HepG2 (cell line): ENCODE measurements around the gene PDCD5. TPM values are rescaled to one million over a fixed set of nuclear protein-coding genes. Genes with fewer than 3 reads are reported as not detected.

Experiments
- ATAC-seq: fragments of 200-7000 bp; cut with Tn5 transposase; 3 replicates; pipeline ENCODE4 v1.9.1; 2020; ENCODE audit warnings: mild to moderate bottlenecking, moderate library complexity
- BruUV-seq: library from RNA; stranded (reverse); fragments of 400-500 nt; replicated peaks from 2 replicates; lab custom pipeline; 2021; lab: Mats Ljungman, UMichigan
- CTCF ChIA-PET: fragments of 300-600 bp; formaldehyde crosslinking; extraction: SDS; loops from one replicate; lab custom pipeline; 2021; ENCODE audit warnings: low total read pairs, inconsistent platforms, low intra/inter-chr PET ratio; lab: Yijun Ruan, JAX
- POLR2A ChIA-PET: fragments of 350-600 bp; sonication (Branson Sonifier 250); formaldehyde crosslinking; loops from one replicate; lab custom pipeline; 2020; ENCODE audit warnings: antibody characterized with exemption, inconsistent platforms; lab: Yijun Ruan, JAX
- DNase-seq: peaks from one replicate; pipeline ENCODE4 v3.0.0-alpha.2; 2015; ENCODE audit warnings: low spot score
- FAIRE-seq: peaks from 3 replicates; lab custom pipeline; 2011; peaks lifted over from hg19 to GRCh38; lab: Jason Lieb, UNC
- H2AFZ ChIP-seq: one replicate; pipeline ENCODE4 v1.6.1; 2011; ENCODE audit warnings: low read length, inconsistent platforms
- H3K27ac ChIP-seq: fragments of 300-600 bp; 3 replicates; pipeline ENCODE4 v1.8.0; 2011; ENCODE audit warnings: mixed run types, mild to moderate bottlenecking, mixed read lengths, low read length, inconsistent platforms; ENCODE audit not compliant: insufficient read depth; ENCODE audit errors: extremely low read length
- H3K27me3 ChIP-seq, 2 experiments: fragments of 200-600 bp in 1 of 2; 2 replicates in 1 of 2; 3 replicates in 1 of 2; pipeline versions ENCODE4 v1.6.0 to v1.8.0; 2011; ENCODE audit warnings: low read length in 2 of 2, mild to moderate bottlenecking in 2 of 2, moderate library complexity in 2 of 2, inconsistent platforms in 1 of 2; ENCODE audit not compliant: insufficient read depth in 2 of 2, control insufficient read depth in 1 of 2
- H3K36me3 ChIP-seq, 2 experiments: fragments of 200-600 bp in 1 of 2; replicated peaks in 1 of 2; 2 replicates in 1 of 2; 3 replicates in 1 of 2; pipeline versions ENCODE4 v1.5.1 to v1.8.0; 2011; ENCODE audit warnings: low read length in 2 of 2, inconsistent platforms in 1 of 2; ENCODE audit not compliant: insufficient read depth in 2 of 2, control insufficient read depth in 1 of 2
- H3K4me1 ChIP-seq: 2 replicates; pipeline ENCODE4 v1.5.1; 2012; ENCODE audit warnings: low read length, inconsistent platforms; ENCODE audit not compliant: insufficient read depth
- H3K4me2 ChIP-seq: 2 replicates; pipeline ENCODE4 v1.6.0; 2011; ENCODE audit warnings: low read depth, low read length, inconsistent platforms
- H3K4me3 ChIP-seq, 3 experiments: fragments of 200-600 bp in 1 of 3; sonication (generic), shearing (Covaris generic) in 1 of 3; replicated peaks in 1 of 3; 2 replicates each; pipeline ENCODE4 v1.5.1; 2011 to 2016; ENCODE audit warnings: low read length in 3 of 3, inconsistent platforms in 2 of 3, low read depth in 2 of 3, mild to moderate bottlenecking in 2 of 3, control low read depth in 1 of 3, mixed read lengths in 1 of 3; ENCODE audit not compliant: insufficient read depth in 1 of 3
- H3K79me2 ChIP-seq: one replicate; pipeline ENCODE4 v1.6.1; 2011; ENCODE audit warnings: low read length, inconsistent platforms; ENCODE audit not compliant: insufficient read depth
- H3K9ac ChIP-seq: 2 replicates; pipeline ENCODE4 v1.6.0; 2011; ENCODE audit warnings: mild to moderate bottlenecking, low read depth, low read length, inconsistent platforms; ENCODE audit not compliant: insufficient read depth
- H3K9me3 ChIP-seq: 2 replicates; pipeline ENCODE4 v1.5.1; 2012; ENCODE audit warnings: mild to moderate bottlenecking, low read length
- H4K20me1 ChIP-seq: 2 replicates; pipeline ENCODE4 v1.6.0; 2011; ENCODE audit warnings: inconsistent platforms, mild to moderate bottlenecking, low read length, moderate library complexity; ENCODE audit not compliant: insufficient read depth
- FOXP4 ChIP-seq: sonication (generic); formaldehyde crosslinking; IDR thresholded peaks from 2 replicates; pipeline ENCODE4 v1.4.0; 2020; ENCODE audit warnings: missing genetic modification reagents
- POLR2AphosphoS5 ChIP-seq: IDR thresholded peaks from 2 replicates; pipeline ENCODE4 v1.6.1; 2012; ENCODE audit warnings: low read depth, low read length
- SP1 ChIP-seq, 2 experiments: fragments of 450-650 bp in 1 of 2; sonication (generic) in 1 of 2; formaldehyde crosslinking in 1 of 2; IDR thresholded peaks; 2 replicates each; pipeline versions ENCODE4 v1.4.0 to v1.6.1; 2016 to 2020; ENCODE audit warnings: missing genetic modification reagents in 1 of 2
- ZNF318 ChIP-seq: sonication (generic); formaldehyde crosslinking; IDR thresholded peaks from 2 replicates; pipeline ENCODE4 v1.4.0; 2020; ENCODE audit warnings: mild to moderate bottlenecking, missing genetic modification reagents
- ZNF350 ChIP-seq: sonication (generic); formaldehyde crosslinking; IDR thresholded peaks from 2 replicates; pipeline ENCODE4 v1.4.0; 2020; ENCODE audit warnings: mild to moderate bottlenecking, low read depth, missing genetic modification reagents, borderline replicate concordance
- ZNF383 ChIP-seq: sonication (generic); formaldehyde crosslinking; IDR thresholded peaks from 2 replicates; pipeline ENCODE4 v1.4.0; 2020; ENCODE audit warnings: missing genetic modification reagents, mild to moderate bottlenecking, borderline replicate concordance
- WGBS: methylation state at CpG from one replicate; pipeline ENCODE4 v1.1.6; 2017; ENCODE audit warnings: low lambda C conversion rate; 5-methylcytosine and 5-hydroxymethylcytosine counted together
- in situ Hi-C: cut with HindIII; loops from 2 replicates; pipeline ENCODE4 v1.10.0; 2017; ENCODE audit warnings: low pct_unique_long_range_greater_than_20kb; ENCODE audit not compliant: extremely low pct_ligation_motif_present
- intact Hi-C: fragments of 100-400 bp; cut with micrococcal nuclease; formaldehyde crosslinking; loops from one replicate; pipeline ENCODE4 v1.10.0; 2022; ENCODE audit not compliant: unreplicated experiment
- polyA plus RNA-seq, 8 experiments: library from polyadenylated mRNA; depleted of rRNA in 3 of 8; stranded (reverse) in 7 of 8; unstranded in 1 of 8; fragments of >200 nt; fragmentation: Illumina TruSeq in 4 of 8; extraction: Trizol in 4 of 8; gene quantifications; 2 replicates each; pipeline versions ENCODE4 v1.2.1 to v1.2.3, GENCODE V29; 2011 to 2016; ENCODE audit warnings: low read depth in 4 of 8, missing spikeins in 1 of 8, mixed read lengths in 1 of 8; ENCODE audit not compliant: insufficient read depth in 1 of 8
- total RNA-seq, 5 experiments: library from RNA; depleted of rRNA; stranded (reverse); fragments of >200 nt; fragmentation: Illumina TruSeq; extraction: Trizol; gene quantifications; 2 replicates each; pipeline ENCODE4 v1.2.3, GENCODE V29; 2016; ENCODE audit warnings: low read depth in 1 of 5

Gene PDCD5
- total and polyA plus RNA-seq, 2 of the 13 experiments (the other 11 are each of a cell fraction or from before 2014, with no cell fraction given), result 56.3 to 332 TPM

- TF ChIP-seq ZNF318 (CRISPR knock-in tag) (no peak), ZNF383 (CRISPR knock-in tag) (no peak), SP1 (IDR thresholded peaks at IDR 0.05) (no peak), SP1 (CRISPR knock-in tag; IDR thresholded peaks at IDR 0.05) (no peak), POLR2AphosphoS5 (no peak), ZNF350 (no peak)
Measured at GRCh38 chr19:32613008-32613407, 32.0 kb downstream of the PDCD5 start (continued).

GRCh38 chr19:32614916-32615315 lies 33.9 kb downstream of the PDCD5 start:
- Histone ChIP-seq H3K27me3 (no peaks in the 10 kb centered on the region), H4K20me1 (no peaks in the 10 kb centered on the region), H3K4me3 (no peak overlapping the region), H2AFZ (no peak overlapping the region), H3K79me2 (no peaks in the 10 kb centered on the region), H3K4me2 (no peak overlapping the region), H3K9me3 (no peaks in the 10 kb centered on the region), H3K36me3 (peaks cover 16 to 44% of the 10 kb centered on the region in 2 experiments; a peak in 4 of 5 replicates), H3K27ac (no peak overlapping the region), H3K9ac (no peak overlapping the region), H3K4me1 (no peaks in the 10 kb centered on the region)
- 93% methylated on average over 6 of the region's 7 CpGs for WGBS
- ChIA-PET POLR2A (no interaction called here), CTCF (no interaction called here)
- ATAC-seq, result no peak
- no TSS peak for BruUV-seq
- no peak for TF ChIP-seq FOXP4 (CRISPR knock-in tag)
- FAIRE-seq, result no peak
- intact Hi-C loops (no loop called here), in situ Hi-C loops (no loop called here)
- no peak for DNase-seq
